Ammon's horn (tissue), 1 donor: ENCODE results near the gene STMN1.
A peak's percentile ranks its signal among the peaks of the same experiment; 100 is the strongest.

Experiments used
- DNase-seq: peaks from one replicate; pipeline ENCODE4 v3.0.0-alpha.2; 2016; ENCODE audit warnings: low spot score

Gene STMN1

DNA sequence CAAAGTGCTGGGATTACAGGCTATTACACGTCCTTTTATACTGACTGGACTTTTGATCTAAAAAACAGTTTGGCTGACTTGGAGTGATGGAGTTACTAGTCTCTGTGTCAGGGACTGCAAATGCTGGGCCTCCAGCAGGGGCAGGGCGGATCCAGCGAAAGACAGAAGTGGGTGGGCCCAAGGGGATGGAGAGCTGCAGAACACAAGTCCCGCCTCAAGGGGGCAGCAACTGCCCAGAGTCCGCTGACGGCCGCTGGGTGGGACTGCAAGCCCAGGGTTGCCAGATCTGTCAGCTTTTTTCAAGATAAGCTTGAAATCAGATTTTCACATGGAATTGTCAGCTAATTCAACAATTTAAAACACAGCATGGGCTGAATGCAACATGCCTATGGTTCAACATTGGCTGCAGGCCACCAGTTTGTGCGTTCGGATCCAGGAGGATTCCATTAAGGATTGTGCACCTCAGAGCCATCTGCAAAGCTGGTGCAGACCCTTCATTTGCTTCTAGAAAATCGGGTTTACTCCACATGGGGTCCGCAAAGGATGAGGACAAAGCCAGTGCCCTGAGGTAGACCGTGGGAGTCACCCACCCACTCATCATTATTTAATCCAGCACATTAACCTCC lies 10.7 kb downstream of the STMN1 start:
- DNase-seq: peak; percentile 96

DNA sequence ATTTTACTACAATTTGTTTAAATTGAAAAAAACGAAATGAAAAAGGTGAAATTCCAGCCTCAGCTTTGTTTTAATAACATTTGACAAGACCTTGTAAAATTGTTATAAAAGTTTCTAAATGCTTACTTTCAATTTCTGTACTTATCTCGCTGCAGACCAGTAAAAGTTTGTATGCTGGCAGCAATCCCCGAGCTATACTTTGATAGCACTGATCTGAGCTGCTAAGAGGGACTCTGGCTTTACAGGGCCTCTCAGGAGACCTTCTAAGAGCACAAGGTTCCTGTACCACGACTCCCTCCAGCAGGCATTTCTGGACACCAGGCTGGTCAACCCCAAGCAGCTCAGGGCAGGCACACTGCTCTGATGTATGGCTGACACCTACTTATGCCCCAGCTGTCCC lies 13.1 kb downstream of the STMN1 start:
- no peak for DNase-seq

DNA sequence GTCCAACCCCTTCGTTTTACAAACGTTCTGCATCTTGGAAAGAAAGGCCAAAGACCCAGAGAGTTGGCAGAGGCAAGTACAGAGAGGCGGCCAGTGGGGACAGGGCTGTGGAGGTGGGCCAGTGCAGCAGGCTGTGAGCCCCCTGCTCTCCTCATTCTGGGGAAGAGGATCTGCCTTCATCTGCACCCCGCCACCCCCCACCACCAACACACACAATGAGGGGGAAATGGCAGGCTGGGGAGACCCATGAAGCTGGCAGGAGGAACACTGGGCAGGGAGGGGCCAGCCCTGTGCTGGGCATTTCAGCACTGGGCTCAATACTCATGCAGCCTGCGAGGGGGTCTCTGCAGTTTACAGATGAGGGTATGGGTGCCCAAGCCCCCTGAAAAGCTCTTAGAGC lies 14.6 kb downstream of the STMN1 start:
- DNase-seq: no peak

DNA sequence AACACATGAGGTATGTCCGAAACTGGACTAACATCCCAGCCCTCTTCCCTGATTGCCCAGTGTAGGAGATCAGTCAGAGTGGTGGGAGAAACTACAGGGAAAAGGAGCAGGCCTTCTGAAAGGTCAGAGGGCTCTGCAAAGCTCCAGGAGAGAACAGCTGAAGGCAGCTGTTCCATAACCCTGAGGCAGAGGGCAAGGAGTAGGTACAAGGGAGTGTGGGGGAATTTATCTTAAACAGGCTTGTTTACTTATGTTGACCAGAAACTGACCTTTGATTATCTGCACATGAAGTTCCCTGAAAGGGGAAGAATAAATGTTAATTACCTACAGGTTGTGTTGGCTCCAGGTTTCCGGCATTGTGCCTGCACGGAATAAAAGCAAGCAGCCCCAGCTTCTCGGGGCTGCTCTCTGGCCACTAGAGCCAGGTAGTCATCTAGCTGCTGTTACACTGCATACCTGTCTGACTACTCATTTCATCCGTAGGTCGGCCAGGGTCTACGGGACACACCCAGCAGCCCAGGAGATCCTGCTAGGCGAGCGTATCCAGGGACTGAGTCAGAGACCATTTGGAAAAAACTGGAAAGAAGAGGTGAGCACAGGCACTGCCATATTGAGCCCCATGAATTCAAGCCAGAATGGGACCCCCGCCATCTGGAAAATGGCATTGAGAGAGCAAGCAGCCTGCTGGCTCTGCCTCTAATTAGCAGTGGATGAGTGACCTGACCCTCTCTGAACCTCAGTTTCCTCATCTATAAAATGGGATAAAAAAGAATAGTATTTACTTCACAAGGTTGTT lies 15.8 kb downstream of the STMN1 start:
- no peak for DNase-seq

DNA sequence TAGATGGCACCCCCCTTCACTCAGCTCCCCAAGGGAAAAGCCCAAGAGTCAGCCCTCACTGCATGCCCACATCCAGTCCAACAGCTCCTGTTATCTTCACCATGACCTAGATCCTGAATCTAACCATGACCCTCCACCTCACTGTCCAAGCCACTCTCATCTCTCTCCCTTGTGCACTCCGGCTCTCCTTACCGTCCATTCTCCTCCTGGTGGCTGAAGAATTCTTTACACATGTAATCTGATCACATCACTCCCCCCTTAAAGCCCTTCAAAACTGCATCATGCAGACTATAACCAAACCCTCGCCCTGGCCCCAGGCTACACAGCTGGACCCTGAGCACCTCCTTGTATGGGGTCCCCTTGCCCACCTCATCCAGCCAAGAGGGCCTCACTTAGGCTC lies 16.7 kb downstream of the STMN1 start:
- no peak for DNase-seq

DNA sequence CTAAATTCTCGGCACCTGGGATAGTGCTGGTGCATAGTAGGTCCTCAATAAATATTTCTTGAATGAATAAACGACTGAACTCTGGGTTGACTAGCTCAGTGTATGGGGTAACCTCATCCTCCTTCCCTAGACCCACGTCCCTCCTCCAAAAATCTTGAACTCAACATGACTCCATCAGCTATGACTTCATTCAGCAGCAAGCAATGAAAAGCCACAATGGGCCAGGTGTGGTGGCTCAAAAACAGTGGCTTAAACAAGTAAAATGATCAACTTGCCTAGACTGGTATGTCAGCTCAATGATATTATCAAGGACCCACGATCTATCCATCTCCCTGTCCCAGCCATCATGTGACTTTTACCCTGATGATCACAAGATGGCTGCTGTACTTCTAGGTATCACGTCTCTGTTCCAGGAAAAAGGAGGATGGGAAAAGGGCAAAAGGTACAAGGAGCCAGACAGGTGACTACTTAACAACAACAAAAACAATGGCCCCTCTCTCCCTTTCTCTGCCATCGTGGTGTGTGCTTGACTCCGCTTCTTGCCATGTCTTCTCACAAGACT lies 17.7 kb downstream of the STMN1 start:
- DNase-seq: no peak

DNA sequence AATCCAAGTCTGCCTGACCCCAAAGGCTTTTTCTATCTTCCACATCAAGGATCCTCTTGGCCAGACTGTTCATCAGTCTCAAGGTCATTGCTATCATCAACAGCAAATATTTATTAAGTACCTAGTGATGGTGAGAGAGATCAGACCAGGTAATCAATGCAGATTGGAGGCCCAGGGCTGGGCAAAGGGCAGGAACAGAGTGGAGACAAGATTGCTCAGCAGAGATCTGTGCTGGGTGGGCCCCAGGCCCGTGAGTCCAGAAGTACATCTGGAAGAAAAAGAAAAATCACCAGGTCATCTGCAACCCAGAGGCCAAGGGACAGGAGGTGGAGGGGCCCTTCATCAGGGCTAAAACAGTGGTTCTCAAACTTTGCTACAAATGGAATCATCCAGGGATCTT lies 20.6 kb downstream of the STMN1 start:
- no peak for DNase-seq

DNA sequence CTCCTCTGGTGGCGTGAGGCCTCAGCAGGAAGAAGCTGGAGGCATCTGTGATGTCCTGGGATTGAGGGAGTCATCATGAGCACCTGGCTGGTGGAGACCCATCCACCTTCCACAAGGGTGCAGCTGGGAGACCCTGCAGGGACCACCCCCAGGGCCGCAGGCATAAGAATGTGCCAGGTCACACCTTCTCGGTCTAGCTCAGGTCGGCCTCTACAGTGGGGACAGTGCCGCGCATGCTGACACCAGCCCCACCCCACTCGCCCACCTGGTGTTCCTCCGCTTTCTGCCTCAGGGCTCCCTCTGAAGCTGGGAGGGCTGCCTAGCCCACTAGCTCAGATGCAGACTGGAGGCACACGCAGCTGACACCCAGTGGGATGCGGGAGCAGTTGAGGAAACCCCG lies 25.0 kb downstream of the STMN1 start:
- DNase-seq: no peak

DNA sequence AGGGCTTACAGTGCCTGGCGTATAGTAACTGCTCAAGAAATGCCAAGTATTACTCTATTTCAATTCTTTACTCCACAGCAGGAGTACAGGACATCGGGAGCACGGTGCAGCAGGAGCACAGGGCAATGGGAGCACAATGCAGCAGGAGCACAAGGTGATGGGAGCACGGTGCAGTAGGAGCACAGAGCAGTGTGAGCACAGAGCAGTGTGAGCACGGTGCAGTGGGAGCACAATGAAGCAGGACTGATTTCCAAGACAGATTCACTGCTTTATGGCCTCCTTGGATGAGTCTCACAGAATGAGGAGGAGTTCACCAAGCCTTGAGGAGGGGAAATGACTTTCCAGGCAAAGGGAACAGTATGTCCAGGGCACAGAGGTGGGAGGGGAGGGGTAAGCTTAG lies 25.7 kb downstream of the STMN1 start:
- DNase-seq: no peak

DNA sequence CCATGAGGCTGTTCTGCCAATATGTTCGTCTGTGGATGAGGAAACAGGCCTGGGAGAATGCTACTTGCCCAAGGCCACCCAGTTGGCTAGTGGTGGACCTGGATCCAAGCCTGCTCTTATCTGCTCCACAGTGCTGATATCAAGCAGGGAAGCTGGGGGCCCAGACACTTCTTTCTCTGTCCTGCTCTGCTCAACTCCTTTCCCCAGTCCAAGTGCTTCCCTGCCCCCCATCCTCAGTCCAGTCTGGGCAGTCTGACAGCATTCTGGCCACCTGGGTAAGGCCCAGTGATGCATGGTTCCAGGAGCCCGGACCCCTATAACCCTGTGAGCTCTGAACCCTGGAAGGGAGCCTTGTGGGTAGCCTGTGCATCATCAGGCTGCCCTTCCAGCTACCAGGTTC lies 26.5 kb downstream of the STMN1 start:
- DNase-seq: no peak

DNA sequence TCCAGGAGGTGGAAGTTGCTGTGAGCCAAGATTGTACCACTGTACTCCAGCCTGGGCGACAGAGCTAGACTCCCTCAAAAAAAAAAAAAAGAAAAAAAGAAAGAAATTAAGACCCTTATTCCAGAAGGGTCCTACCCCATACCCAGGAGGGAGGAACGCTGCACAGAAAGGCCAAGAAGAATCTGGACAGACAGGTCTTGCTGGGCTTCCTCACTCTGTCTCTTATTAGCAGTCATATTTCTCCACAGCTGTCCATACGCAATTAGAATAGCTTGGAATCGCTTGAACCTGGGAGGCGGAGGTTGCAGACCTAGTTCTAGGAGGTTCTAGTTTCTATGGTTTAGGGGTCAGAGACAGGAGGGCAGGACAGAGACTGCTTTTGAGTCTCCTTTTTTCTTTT lies 27.5 kb downstream of the STMN1 start:
- DNase-seq: no peak

DNA sequence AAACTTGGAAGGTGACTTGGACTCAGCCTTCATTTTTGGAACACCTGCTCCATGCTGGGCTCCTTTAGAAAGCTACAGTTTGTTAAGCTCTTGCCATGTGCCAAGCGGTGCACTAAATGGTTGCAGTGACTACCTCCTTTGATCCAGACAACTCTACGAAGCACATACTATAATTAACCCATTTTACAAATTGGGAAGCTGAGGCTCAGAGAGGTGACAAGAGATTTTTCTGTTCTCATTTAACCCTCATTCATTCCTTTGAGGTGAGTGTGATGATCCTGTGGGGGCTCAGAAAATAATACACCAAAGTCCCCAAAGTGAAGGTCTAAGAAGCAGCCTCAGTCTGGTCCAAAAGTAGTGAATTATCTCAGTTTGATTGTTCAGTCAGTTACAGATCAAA lies 29.1 kb downstream of the STMN1 start:
- no peak for DNase-seq

DNA sequence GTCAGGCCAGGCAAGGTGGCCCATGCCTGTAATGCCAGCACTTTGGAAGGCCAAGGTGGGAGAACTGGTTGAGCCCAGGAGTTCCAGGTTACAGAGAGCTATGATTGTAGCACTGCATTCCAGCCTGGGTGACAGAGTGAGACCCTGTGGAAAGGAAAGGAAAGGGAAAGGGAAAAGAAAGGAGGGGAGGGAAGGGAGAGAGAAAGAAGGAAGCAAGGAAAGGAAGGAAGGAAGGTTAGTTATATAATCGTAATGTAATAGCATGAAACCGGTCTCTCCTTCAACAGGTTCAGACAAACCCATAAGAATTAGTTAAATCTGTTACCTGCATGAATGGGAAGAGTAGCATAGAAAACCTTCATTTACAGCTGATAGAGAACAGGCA lies 29.5 kb downstream of the STMN1 start:
- DNase-seq: no peak

DNA sequence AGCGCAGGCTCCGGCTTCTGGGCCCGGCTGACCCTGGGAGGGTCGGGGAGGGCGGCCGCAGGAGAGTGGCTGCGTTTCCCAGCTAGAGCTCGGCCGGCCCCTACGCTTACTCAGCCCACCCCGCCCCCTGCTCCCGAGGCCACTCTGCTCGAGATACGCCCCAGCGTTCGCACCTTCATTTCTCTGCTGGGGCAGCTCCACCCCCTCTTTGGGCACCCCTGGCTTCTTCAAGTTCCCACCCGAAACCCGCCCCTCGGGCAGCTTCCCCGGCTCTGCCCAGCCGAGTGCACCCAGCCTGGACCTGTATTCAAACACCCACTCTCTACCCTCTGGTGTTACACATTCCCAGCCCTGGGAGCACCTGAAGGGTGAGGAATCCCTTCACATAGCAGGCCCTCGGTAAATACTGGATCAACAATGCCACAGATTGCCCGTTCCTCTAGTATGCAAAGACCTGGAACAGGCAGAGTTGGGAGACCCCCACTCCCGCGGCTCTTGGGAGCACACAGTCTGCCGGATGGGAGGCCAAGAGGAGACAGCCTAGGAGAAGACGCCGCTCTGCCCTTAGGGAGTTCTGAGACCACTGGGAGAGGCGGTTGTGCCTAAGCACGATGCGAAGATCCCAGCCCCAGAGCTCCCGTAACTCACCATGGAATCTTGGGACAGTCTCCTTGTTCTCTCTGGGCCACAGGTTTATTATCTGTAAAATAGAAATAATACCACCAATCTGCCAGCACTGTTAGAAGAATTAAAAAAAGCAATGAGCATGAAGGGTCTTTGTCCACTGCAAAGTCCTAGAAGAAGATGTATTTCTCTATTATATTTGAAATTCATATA lies 30.1 kb downstream of the STMN1 start:
- no peak for DNase-seq

DNA sequence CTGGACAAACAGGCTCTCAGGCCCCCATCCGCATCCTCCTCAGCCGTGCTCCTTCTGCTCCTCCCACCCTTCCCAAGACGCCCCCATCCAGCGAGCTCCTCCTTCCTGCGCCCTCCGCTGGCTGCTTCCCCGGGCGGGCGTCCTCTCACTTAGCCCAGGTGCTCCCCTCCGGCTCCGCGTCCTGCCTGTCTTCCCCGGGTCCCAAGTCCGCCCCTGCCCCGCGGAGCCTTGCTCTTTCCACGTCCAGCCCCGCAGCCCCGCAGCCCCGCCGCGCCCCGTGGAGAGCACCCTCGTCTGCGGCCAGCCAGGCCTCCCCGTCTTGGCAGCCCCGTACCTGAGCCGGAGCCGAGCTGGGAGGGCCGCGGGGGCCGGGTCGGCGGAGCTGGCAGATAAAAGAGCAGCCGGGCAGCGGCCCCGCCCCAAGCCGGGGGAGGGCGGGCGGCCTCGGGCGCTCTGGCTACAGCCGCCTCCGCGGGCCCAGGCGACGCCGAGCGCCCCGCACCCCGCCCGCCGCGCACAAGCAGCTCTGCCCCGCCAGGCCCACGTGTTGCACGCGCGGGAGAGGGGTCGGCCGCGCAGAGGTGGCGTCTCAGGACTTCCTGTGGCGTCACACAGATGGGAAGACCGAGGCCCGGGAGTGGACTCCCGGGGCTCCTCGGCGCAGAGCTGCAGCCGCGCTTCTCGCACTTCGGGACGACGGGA lies 30.9 kb downstream of the STMN1 start, which contains the start of gene PAQR7:
Gene PAQR7, minus strand, starts transcription at position 555 of the 702 bp plus-strand sequence. CDS start 11,869 bp downstream, outside the sequence.
- peak; percentile 85 for DNase-seq

DNA sequence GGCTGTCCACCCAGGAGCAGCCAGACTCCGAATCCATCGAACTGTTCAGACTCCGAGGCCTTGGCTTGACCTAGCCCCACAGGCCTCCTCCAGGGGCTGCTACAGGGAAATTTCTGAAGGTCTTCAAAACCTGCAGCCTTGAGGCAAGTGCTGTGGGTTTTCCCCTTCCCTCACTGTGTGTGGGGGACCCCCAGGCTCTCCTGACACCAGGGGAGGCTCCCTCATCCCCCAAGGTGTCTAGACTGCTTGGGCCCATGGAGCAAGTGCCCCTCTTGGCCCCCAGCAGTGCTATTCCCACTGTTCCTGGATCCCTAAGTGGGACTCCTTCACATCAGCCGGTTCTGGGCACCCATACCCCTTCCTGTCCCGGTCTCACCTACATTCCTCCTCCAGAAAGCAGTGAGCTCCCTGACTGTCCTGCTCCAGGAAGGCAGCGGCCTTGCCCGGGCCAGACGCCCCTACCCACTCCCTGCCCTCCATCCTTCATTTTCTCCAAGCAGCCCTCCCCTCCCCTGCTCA lies 31.5 kb downstream of the STMN1 start:
- DNase-seq: no peak

DNA sequence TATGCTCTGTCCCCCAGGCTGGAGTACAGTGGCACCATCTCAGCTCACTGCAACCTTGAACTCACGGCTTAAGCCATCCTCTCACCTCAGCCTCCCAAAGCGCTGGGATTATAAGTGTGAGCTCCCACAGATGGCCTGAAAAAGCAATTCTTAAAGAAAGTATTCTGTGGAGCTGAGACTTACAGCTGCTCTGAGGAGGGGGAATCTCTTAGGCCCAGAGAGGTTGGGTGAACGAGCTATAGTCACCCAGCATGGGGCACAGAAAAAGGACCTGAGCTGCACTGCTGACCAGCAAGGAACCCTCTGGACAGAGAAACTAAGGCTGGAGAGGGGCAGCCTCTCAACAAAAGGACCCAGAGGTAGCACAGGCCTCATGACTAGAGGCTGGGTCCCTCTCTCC lies 32.0 kb downstream of the STMN1 start:
- DNase-seq: no peak

DNA sequence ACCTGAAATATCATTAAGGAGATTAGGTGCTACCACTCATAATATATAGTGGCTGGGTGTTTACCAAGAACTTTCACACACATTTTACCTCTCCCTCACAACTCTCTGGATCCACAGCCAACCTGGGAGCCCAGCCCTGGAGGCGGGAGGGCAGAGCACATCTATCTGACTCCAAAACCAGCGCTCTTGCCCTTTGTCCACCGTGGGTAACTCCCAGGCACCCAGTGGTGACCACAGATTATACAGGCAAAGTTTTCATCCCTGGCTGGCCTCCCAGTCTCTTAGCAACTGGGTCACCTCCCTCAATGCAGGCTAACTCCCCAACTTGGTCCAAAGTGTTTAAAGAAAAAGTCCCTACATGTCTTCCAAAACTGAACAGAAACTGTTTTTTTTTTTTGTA lies 33.1 kb downstream of the STMN1 start:
- no peak for DNase-seq

DNA sequence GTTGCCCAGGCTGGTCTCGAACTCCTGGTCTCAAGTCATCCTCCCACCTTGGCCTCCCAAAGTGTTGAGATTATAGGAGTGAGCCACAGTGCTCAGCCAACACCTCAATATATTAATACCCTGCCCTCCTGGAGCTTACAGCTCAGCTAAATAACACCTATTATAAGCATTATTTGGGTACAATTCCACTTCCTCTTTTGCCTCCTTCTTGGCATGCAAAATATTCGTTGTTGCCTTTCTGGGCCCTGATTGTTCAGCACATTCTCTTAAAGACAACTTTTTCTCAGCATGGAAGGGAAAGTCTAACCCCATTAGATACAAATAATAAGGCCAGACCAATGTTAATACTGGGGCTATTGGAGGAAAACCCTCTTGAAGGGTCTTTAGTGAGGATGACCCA lies 33.5 kb downstream of the STMN1 start:
- DNase-seq: no peak

DNA sequence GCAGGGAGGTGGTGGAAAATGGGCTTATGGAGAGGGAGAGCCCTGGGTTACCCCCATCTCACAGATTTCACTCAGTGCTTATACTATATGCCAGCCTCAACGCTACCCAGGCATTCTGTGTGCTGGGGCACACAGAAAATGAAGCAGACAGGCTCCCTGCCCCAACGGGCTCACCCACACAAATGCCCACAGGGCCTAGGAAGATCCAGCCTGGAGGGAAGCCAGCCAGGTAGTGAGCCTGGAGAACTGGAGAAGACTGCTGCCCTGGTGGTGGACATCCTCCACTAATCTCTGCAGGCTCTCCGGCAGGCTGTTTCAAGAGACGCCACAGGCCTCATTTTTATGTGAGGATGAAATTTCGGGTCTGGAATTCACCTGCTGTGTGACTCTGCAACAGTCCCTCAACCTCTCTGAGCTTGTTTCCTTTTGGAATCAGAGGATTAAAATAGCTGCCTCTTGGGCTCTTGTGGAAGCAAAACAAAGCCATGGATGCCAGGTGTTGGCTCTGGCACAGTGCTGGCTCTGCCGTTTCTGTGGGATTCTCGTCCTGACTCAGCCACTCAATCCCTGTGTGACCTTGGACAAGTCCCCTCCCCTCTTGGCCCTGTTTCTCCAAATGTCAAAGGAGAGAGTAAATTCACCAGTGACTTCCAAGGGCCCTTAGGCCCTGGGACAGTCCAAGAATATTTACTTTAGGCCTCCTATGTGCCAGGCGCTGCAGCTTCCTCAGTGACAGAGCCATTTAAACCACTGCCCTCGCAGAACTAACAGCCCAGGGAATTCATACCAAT lies 34.3 kb downstream of the STMN1 start:
- no peak for DNase-seq
